Liver (tissue), 9 donors: ENCODE measurements around the gene CECR2. TPM values are rescaled to one million over a fixed set of nuclear protein-coding genes. Genes with fewer than 3 reads are reported as not detected.

Source experiments
- DNase-seq: peaks from one replicate; pipeline ENCODE4 v3.0.0-alpha.2; 2017; ENCODE audit warnings: low spot score
- H3K27ac ChIP-seq, 2 donors: one replicate each; pipeline ENCODE4 v1.7.0; 2013; ENCODE audit warnings: inconsistent platforms in 2 of 2, low read length in 2 of 2, control low read depth in 1 of 2, low read depth in 1 of 2, mild to moderate bottlenecking in 1 of 2
- H3K27me3 ChIP-seq, 4 donors: one replicate each; pipeline versions ENCODE4 v1.6.1 to v1.7.0; 2013; ENCODE audit warnings: low read length in 3 of 4, inconsistent platforms in 1 of 4, mild to moderate bottlenecking in 1 of 4, moderate library complexity in 1 of 4; ENCODE audit not compliant: control insufficient read depth in 4 of 4, insufficient read depth in 4 of 4
- H3K36me3 ChIP-seq, 4 donors: one replicate each; pipeline versions ENCODE4 v1.6.1 to v1.7.0; 2013; ENCODE audit warnings: low read length in 3 of 4, mild to moderate bottlenecking in 3 of 4, low read depth in 1 of 4, moderate library complexity in 1 of 4; ENCODE audit not compliant: control insufficient read depth in 4 of 4, insufficient read depth in 3 of 4
- H3K4me1 ChIP-seq, 4 donors: one replicate each; pipeline versions ENCODE4 v1.6.1 to v1.7.0; 2013; ENCODE audit warnings: low read length in 3 of 4, mild to moderate bottlenecking in 3 of 4, moderate library complexity in 1 of 4; ENCODE audit not compliant: control insufficient read depth in 4 of 4, insufficient read depth in 4 of 4
- H3K4me3 ChIP-seq, 3 donors: one replicate each; pipeline versions ENCODE4 v1.6.1 to v1.7.0; 2013; ENCODE audit warnings: low read length in 3 of 3, control low read depth in 1 of 3, low read depth in 1 of 3, mild to moderate bottlenecking in 1 of 3
- H3K9ac ChIP-seq, 2 donors: one replicate each; pipeline ENCODE4 v1.7.0; 2013; ENCODE audit warnings: low read length in 2 of 2, mild to moderate bottlenecking in 2 of 2, moderate library complexity in 2 of 2, control low read depth in 1 of 2, low read depth in 1 of 2
- H3K9me3 ChIP-seq, 4 donors: one replicate each; pipeline versions ENCODE4 v1.6.1 to v1.7.0; 2013; ENCODE audit warnings: low read length in 3 of 4; ENCODE audit not compliant: control insufficient read depth in 4 of 4
- ATF3 ChIP-seq: IDR thresholded peaks from 2 replicates; pipeline ENCODE4 v1.6.1; 2016; ENCODE audit warnings: antibody characterized with exemption
- CTCF ChIP-seq: fragments of 150-350 bp; IDR thresholded peaks from 2 replicates; pipeline ENCODE4 v1.5.1; 2017; ENCODE audit warnings: improper control_type of control experiment, low read depth, low read length; ENCODE audit not compliant: missing input control
- EGR1 ChIP-seq, 2 donors: IDR thresholded peaks; 2 replicates each; pipeline ENCODE4 v1.6.1; 2016 to 2018; ENCODE audit warnings: antibody characterized with exemption in 2 of 2, low read depth in 2 of 2
- FOXA1 ChIP-seq: IDR thresholded peaks from 2 replicates; pipeline ENCODE4 v1.6.1; 2016; ENCODE audit warnings: antibody characterized with exemption
- FOXA2 ChIP-seq: IDR thresholded peaks from 2 replicates; pipeline ENCODE4 v1.6.1; 2016; ENCODE audit warnings: antibody characterized with exemption
- GABPA ChIP-seq, 2 donors: IDR thresholded peaks in 1 of 2; conservative IDR thresholded peaks in 1 of 2; 2 replicates each; pipeline ENCODE4 v1.6.1; 2016; ENCODE audit warnings: antibody characterized with exemption in 2 of 2, mild to moderate bottlenecking in 1 of 2, moderate library complexity in 1 of 2
- HNF4A ChIP-seq, 2 donors: conservative IDR thresholded peaks; 2 replicates each; pipeline ENCODE4 v1.6.1; 2016; ENCODE audit warnings: antibody characterized with exemption in 2 of 2, mild to moderate bottlenecking in 2 of 2
- HNF4G ChIP-seq: IDR thresholded peaks from 2 replicates; pipeline ENCODE4 v1.6.1; 2016; ENCODE audit warnings: antibody characterized with exemption
- JUND ChIP-seq, 2 donors: IDR thresholded peaks; 2 replicates each; pipeline ENCODE4 v1.6.1; 2016; ENCODE audit warnings: antibody characterized with exemption in 2 of 2
- MAX ChIP-seq: IDR thresholded peaks from 2 replicates; pipeline ENCODE4 v1.6.1; 2016; ENCODE audit warnings: antibody characterized with exemption
- NR2F2 ChIP-seq: IDR thresholded peaks from 2 replicates; pipeline ENCODE4 v1.6.1; 2016; ENCODE audit warnings: antibody characterized with exemption
- RAD21 ChIP-seq, 2 donors: IDR thresholded peaks; 2 replicates each; pipeline ENCODE4 v1.6.1; 2016; ENCODE audit warnings: antibody characterized with exemption in 2 of 2, mild to moderate bottlenecking in 2 of 2
- REST ChIP-seq: IDR thresholded peaks from 2 replicates; pipeline ENCODE4 v1.6.1; 2016; ENCODE audit warnings: antibody characterized with exemption, mild to moderate bottlenecking
- RXRA ChIP-seq, 2 donors: IDR thresholded peaks; 2 replicates each; pipeline ENCODE4 v1.6.1; 2017 to 2018; ENCODE audit warnings: antibody characterized with exemption in 2 of 2, mild to moderate bottlenecking in 1 of 2
- SP1 ChIP-seq: IDR thresholded peaks from 2 replicates; pipeline ENCODE4 v1.6.1; 2018; ENCODE audit warnings: antibody characterized with exemption, mild to moderate bottlenecking
- TAF1 ChIP-seq: conservative IDR thresholded peaks from 2 replicates; pipeline ENCODE4 v1.6.1; 2016; ENCODE audit warnings: antibody characterized with exemption, mild to moderate bottlenecking
- YY1 ChIP-seq: IDR thresholded peaks from 2 replicates; pipeline ENCODE4 v1.6.1; 2016; ENCODE audit warnings: antibody characterized with exemption, mild to moderate bottlenecking
- ZBTB33 ChIP-seq: IDR thresholded peaks from 2 replicates; pipeline ENCODE4 v1.6.1; 2016; ENCODE audit warnings: antibody characterized with exemption
- WGBS: extraction: QIAGEN DNeasy Blood & Tissue Kit; methylation state at CpG from one replicate; pipeline ENCODE4 v1.1.7; 2013; 5-methylcytosine and 5-hydroxymethylcytosine counted together
- polyA plus RNA-seq, 2 donors: library from polyadenylated mRNA; stranded (reverse) in 1 of 2; unstranded in 1 of 2; fragments of 200-250 nt in 1 of 2; fragments of >200 nt in 1 of 2; fragmentation: Nextera tagmentation in 1 of 2; extraction: Ambion mirVana in 1 of 2; gene quantifications; one replicate each; pipeline versions ENCODE4 v1.2.1 to v1.2.3, GENCODE V29; 2013 to 2015
- total RNA-seq, 2 donors: library from RNA; depleted of rRNA; stranded (reverse); fragments of >200 nt; gene quantifications; one replicate each; pipeline ENCODE4 v1.2.3, GENCODE V29; 2014
- donor health status: healthy.
- donor health status: healthy.
- donor health status: healthy.
- donor health status: healthy.
- donor health status: healthy.

Gene CECR2
- total and polyA plus RNA-seq, 4 donors: 1.8 to 9.7 (median 2.1) TPM

- Histone ChIP-seq H3K27me3 (no peaks in the 10 kb centered on the region), H3K9me3 (no peaks in the 10 kb centered on the region), H3K27ac (no peak overlapping the region), H3K4me1 (peaks cover 1 to 18% (median 7%) of the 10 kb centered on the region in 4 donors), H3K4me3 (no peak overlapping the region), H3K36me3 (no peaks in the 10 kb centered on the region), H3K9ac (no peak overlapping the region)
- no peak for TF ChIP-seq YY1
- TF ChIP-seq NR2F2: no peak
- no peak for TF ChIP-seq REST
- TF ChIP-seq SP1: no peak
- TF ChIP-seq RXRA (IDR thresholded peaks at IDR 0.05): no peak
- TF ChIP-seq RAD21 (IDR thresholded peaks at IDR 0.05): no peak
- TF ChIP-seq MAX: no peak
- TF ChIP-seq TAF1: no peak
- no peak for TF ChIP-seq HNF4G
- TF ChIP-seq FOXA2: no peak
- 82% methylated on average over 6 of the region's 6 CpGs for WGBS
- DNase-seq: no peak
Measured at GRCh38 chr22:17412232-17412631, 43.0 kb downstream of the CECR2 start.

- TF ChIP-seq SP1: no peak
- TF ChIP-seq CTCF: no peak
- TF ChIP-seq ZBTB33: no peak
- TF ChIP-seq JUND (IDR thresholded peaks at IDR 0.05): no peak
- no peak for TF ChIP-seq HNF4A (conservative IDR thresholded peaks at IDR 0.05)
- TF ChIP-seq TAF1: no peak
- no peak for TF ChIP-seq RAD21 (IDR thresholded peaks at IDR 0.05)
- TF ChIP-seq REST: no peak
- TF ChIP-seq NR2F2: no peak
- no peak for TF ChIP-seq RXRA (IDR thresholded peaks at IDR 0.05)
- TF ChIP-seq ATF3: no peak
- TF ChIP-seq FOXA2: no peak
- no peak for TF ChIP-seq YY1
- TF ChIP-seq HNF4G: no peak
- TF ChIP-seq MAX: no peak
- no peak for TF ChIP-seq EGR1 (IDR thresholded peaks at IDR 0.05; ENCODE audit: low read depth in 2 of 2)
- no peak for TF ChIP-seq GABPA (IDR thresholded peaks at IDR 0.05 in 1 of 2, conservative IDR thresholded peaks at IDR 0.05 in 1 of 2)
- no peak for TF ChIP-seq FOXA1
- no peak for DNase-seq
- Histone ChIP-seq H3K27me3 (no peaks in the 10 kb centered on the region), H3K4me1 (no peaks in the 10 kb centered on the region), H3K9me3 (no peaks in the 10 kb centered on the region), H3K9ac (no peak overlapping the region), H3K4me3 (no peak overlapping the region), H3K27ac (no peak overlapping the region), H3K36me3 (no peaks in the 10 kb centered on the region)
- WGBS: 96% methylated on average over 27 of the region's 27 CpGs
Measured at GRCh38 chr22:17418890-17419324, 49.6 kb downstream of the CECR2 start.
